HG03521 (cell line): ENCODE measurements around the gene L1TD1.
"Not testable (repeated sequence)": the region's sequence is repeated elsewhere in the genome, so short reads cannot be mapped to it uniquely, and the experiment has no call there.

Experiments
- ATAC-seq: cut with Tn5 transposase; IDR thresholded peaks from one replicate; pipeline ENCODE4 v1.9.1; 2021; ENCODE audit warnings: mild to moderate bottlenecking, moderate library complexity; ENCODE audit not compliant: unreplicated experiment

Gene L1TD1

DNA sequence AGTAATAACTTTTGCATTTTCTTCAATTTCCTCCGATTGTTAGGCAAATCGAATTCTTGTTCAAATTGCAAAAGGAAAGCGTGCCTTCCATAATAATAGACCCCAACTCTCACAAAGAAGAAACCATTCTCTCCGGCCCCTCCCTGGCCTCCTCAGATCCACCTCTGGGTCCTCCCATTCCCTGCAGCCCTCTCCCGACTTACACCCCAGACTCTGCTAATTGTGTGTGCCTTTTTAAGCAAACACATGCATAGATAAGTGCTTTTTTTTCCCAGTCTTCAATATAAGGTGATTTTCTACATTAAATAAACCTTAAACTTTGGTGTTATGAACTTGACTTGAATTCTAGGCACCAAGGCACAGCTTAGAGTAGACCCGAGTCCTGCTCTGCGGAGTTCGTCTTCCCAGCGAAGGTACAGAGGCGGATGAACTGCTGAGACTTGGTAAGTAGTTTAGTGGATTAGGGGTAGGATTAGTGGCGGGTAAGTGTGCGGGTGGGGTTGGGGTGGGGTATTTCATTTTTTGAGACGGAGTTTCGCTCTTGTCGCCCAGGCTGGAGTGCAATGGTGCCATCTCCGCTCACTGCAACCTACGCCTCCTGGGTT, 1.5 kb downstream of the L1TD1 start:
- ATAC-seq, result no peak

DNA sequence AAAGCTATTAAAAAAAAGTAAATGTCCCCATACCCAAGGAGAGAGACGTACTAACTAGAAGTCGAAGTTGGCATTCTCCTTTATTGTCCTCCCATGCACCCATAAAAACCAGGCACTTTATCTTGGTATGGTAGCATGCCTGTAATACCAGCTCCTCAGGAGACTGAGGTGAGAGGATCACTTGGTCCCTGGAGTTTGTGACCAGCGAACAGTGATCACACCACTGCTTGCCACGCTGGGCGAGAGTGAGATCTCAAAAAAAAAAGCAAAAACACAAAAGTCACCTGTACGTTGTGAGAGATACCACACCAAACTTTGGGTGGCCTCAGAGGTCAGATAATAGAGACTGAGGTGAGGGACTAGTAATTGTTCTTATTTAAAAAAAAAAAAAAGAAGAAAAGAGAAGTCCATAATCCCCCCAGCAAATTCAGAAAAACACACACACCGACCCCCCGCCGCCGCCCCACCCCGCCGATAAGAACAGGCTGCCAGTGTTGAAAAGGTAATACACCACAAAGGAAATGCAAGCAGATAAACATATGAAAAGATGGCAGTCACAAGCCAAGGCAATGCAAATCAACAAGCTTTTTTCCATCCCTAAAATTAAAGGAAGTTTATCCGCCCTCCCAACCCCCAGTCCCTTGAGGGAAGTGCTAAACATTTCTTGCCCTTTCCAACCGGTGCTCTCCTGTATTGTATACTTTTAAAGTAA, 3.6 kb downstream of the L1TD1 start:
- no peak for ATAC-seq

DNA sequence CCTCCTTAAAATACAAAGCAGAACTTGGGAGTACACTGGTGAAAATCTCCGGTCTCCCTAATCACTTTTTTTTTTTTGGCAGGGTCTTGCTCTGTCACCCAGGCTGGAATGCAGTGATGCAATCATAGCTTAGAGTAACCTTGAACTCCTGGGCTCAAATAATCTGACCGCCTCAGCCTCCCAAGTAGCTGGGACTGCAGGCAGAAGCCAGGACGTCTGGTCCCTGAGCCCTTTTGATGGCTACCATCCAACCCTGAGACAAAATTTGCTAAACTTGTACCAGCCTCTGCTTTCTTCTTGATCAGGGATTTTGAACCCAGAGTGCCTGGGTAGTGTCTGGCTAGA, 4.1 kb downstream of the L1TD1 start:
- no peak for ATAC-seq

DNA sequence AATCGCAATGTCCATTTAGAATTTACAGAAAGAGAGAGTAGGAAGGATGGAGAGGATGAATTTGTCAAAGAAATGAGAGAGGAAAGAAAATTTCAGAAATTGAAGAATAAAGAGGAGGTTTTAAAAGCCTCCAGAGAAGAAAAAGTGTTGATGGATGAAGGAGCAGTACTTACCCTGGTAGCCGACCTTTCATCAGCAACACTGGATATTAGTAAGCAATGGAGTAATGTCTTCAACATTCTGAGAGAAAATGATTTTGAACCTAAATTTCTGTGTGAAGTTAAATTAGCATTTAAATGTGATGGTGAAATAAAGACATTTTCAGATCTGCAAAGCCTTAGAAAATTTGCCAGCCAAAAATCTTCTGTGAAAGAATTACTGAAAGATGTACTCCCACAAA, 12.5 kb downstream of the L1TD1 start:
- ATAC-seq, result no peak

DNA sequence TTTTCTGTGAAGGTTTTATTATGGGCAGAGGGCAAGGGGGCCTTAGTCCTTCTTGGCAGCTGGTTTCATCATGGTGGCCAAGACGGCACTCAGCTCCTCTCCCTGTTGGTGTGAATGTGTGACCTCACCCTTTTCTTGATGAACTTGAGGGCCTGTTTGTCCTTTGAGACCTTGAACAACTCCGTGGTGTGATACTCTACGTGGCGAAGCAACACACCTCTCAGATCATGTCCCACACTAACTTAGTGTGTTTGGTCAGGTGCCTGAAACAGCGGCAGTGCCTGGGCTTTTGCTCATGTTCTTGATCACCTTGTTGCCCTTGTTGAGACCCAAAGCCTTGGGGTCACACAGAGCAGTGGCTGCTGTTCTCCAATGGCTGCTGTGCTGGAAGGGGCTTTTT, 13.4 kb downstream of the L1TD1 start:
- no peak for ATAC-seq

DNA sequence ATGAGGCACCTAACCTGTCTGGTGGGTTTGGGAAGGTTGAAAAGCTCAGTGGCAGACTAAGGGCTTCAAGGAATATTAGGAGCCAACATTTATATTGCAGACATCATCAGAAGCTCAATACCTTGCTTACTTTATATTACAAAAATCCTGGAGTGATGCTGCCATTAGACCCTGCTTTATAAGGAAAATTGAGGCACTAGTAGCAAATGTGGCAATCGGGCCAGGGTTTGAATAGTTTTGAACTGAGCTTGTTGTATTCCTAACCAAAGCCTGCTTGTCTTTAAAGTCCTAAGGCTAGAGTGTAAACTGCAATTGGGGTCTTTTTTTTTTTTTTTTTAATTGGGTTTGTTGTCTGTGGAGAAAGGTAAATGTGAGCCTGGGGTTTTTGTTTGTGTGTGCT, 14.3 kb downstream of the L1TD1 start:
- no peak for ATAC-seq

DNA sequence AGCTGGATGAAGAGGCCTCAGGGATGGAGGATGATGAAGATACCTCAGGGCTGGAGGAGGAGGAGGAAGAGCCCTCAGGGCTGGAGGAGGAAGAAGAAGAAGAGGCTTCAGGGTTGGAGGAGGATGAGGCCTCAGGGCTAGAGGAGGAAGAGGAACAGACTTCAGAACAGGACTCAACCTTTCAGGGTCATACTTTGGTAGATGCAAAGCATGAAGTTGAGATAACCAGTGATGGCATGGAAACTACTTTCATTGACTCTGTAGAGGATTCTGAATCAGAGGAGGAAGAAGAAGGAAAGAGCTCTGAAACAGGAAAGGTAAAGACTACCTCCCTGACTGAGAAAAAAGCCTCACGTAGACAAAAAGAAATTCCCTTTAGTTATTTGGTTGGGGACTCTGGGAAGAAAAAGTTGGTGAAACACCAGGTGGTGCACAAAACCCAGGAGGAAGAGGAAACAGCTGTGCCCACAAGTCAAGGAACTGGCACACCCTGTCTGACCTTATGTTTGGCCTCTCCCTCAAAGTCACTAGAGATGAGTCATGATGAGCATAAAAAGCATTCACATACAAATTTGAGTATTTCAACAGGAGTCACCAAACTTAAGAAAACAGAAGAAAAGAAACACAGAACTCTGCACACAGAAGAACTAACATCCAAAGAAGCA, 15.4 kb downstream of the L1TD1 start:
- no peak for ATAC-seq

DNA sequence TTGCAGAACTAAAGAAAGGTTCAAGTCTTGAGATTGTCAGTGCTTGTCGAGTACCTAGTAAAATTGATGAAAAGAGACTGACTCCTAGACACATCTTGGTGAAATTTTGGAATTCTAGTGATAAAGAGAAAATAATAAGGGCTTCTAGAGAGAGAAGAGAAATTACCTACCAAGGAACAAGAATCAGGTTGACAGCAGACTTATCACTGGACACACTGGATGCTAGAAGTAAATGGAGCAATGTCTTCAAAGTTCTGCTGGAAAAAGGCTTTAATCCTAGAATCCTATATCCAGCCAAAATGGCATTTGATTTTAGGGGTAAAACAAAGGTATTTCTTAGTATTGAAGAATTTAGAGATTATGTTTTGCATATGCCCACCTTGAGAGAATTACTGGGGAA, 16.3 kb downstream of the L1TD1 start:
- ATAC-seq, result no peak

DNA sequence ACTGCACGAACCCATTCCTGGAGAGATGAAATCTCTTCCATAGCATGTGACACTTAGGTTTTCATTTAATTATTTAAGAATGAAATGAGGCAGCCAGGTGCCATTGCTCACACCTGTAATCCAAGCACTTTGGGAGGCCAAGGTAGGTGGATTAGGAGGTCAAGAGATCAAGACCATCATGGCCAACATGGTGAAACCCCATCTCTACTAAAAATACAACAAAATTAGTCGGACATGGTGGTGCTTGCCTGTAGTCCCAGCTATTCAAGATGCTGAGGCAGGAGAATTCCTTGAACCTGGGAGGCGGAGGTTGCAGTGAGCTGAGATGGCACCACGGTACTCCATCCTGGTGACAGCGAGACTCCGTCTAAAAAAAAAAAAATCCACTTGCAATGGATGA, 17.8 kb downstream of the L1TD1 start:
- ATAC-seq, result no peak

DNA sequence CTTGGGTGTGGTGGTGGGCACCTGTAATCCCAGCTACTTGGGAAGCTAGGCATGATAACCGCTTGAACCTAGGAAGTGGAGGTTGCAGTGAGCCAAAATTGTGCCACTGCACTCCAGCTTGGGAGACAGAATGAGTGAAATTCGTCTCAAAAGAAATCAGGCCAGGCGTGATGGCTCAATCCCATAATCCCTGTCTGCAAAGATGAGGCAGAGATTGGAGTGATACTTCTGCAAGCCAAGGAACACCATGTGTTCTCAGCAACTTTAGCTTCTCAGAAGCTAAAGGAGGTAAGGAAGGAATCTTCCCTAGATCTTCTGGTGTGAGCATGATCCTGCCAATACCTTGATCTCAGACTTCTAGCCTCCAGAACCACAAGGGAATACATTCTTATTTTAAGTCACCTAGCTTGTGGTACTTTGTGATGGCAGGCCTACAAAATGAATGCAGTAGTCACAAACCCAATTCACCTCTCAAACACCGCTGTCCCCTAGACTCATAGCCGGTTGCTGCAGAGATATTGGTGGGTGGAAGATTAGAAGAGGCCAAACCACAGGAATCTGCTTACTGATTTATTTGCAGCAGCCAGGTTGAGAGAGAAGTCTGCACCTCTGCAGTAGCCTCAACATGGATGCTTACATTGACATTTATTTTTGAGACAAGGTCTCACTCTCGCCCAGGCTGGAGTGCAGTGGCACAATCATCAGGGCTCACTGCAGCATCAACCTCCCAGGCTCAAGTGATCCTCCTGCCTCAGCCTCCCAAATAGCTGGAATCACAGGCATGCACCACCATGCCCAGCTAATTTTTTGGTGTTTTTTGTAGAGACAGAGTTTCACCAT, 18.6 kb downstream of the L1TD1 start:
- ATAC-seq, result no peak

DNA sequence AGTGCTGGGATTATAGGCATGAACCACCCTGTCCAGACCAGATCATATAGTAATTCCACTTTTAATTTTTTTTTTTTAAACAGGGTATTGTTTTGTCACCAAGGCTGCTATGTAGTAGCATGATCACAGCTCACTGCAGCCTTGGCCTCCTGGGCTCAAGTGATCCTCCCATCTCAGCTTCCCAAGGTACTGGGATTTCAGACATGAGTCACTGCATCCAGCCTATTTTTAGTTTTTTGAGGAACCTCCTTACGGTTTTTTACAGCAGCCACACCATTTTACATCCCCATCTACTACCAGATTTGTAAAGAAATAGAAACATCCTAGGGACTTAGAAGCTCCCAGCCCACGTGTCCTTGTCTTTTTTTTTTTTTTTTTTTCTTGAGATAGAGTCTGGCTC, 24.0 kb downstream of the L1TD1 start:
- ATAC-seq, result no peak

DNA sequence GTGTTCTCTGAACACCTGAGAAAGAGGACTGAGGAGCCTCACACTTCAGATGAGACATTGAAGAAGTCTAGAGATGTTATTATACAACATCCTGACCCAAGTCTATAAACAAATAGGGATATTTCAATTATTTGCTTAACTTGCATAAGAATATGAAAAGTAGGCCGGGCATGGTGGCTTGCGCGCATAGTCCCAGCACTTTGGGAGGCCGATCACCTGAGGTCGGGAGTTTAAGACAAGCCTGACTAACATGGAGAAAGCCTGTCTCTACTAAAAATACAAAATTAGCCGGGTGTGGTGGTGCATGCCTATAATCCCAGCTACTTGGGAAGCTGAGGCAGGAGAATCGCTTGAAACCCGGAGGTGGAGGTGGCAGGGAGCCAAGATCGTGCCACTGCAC, 25.8 kb downstream of the L1TD1 start:
- ATAC-seq, result not testable (repeated sequence)

DNA sequence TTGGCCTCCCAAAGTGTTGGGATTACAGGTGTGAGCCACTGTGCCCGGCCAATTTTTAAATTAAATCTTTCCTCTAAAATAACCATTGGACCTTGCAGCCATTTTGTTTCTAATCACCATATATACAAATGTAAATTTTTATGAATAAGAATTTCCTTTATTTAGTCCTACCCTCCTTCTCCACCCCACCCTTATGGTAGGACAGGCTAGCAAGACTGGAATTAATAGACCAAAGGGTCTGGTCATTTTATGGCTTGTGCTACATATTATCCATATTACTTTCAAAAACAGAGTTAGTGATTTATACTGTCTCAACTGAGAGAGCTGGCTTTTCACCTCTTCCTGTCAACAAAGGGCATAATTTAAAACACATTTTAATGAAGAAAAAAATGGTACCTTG, 26.5 kb downstream of the L1TD1 start:
- no peak for ATAC-seq

DNA sequence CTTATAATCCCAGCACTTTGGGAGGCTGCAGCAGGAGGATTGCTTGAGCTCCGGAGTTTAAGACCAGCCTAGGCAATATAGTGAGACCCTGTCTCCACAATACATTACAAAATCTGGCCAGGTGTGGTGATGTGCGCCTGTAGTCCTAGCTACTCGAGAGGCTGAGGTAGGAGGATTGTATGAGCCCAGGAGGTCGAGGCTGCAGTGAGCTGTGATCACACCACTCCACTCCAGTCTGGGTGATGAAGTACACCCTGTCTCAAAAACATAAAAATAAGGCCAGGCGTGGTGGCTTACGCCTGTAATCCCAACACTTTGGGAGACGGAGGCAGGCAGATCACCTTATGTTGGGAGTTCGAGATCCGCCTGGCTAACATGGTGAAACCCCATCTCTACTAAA, 27.7 kb downstream of the L1TD1 start:
- ATAC-seq, result no peak

DNA sequence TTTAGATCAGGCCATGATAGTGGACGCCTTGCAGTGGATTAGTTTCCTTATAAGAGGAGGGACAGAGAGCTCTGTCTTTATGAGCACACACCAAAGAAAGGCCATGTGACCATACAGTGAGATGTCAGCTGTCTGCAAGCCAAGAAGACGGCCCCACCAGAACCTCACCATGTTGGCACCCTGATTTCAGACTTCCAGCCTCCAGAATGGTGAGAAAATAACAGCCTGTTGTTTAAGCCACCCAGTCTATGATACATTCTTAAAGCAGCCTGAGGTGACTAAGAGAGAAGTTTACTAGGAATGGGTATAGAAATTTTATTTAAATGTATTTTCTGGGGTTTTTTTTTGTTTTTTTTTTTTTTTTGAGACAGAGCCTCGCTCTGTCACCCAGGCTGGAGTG, 29.5 kb downstream of the L1TD1 start:
- no peak for ATAC-seq

DNA sequence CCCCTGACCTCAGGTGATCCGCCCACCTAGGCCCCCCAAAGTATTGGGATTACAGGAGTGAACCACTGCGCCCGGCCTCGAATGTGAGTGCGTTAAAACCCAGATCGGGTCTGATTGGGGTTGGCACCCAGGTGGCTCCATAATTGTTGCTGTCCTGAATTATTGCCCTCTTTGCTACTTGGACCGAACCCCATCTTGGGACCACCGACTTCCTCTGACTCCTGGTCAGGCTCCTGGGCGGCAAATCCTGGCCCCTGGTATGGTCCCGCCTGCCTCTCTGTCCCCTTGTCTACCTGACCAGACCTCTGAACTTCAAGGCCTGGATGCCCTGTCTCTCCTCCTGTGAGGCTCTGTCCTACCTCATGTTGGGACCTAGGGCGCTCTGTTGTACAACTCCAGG, 32.8 kb downstream of the L1TD1 start:
- no peak for ATAC-seq

DNA sequence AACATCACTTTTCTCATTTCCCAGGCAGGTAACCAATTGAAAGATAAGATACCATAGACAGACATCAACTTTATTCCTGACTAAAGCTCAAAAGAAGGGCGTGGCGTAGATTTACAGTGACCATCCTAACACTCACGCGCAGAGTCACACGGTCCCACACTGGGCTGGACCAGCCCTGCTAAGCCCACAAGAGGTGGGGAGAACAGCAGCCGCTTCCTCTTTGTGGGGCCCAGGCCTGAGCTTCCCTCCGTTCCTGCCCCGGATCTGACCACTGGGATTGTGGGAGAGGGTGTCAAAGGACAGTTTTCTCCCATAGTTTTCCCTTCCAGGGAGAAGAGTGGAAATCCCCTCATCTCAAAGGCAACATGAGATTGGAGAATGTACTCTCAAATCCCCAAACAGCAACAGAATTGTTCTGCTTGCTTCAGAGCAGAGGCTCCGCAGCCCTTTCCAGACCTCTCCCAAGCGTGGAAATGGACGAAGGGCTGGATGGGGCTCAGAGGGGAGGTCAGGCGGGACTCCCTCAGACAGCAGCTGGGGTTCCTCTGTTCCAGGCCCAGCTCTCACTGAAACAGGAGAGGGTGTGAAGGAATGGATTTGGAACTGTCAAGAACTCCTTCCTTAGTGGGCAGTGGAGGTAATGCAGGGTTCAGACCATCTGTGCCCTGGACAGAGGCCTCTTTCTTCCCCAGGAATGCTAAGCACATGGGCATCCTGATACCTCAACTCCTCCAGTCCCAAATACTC, 33.7 kb downstream of the L1TD1 start:
- ATAC-seq, result no peak

DNA sequence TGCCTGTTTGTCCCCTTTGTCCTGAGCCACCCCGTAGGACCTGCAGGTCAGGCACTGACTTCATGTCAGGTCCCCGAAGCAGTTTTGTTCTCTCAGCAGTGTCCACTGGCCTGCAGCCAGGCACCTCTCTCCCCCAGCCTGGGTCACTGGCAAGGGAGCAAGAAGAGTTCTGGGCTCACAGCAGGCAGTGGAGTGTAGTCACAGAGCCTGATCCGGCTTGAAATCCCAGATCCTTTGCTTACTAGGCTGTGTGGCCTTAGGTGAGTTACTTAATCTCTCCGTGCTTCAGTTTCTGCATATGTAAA, 34.2 kb downstream of the L1TD1 start:
- ATAC-seq, result no peak

DNA sequence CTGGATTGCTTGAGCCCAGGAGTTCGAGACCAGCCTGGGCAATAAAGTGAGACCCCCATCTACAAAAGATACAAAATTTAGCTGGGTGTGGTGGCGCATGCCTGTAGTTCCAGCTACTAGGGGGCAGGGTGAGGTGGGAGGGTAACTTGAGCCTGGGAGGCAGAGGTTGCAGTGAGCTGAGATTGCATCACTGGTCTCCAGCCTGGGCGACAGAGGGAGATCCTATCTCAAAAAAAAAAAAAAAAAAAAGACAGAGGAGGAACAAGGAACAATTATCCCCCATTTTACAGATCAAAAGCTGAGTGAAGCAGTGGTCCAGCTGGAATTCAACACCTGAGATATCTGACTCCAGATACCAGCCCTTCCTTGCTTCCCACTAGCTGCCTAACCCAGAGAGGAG, 34.8 kb downstream of the L1TD1 start:
- no peak for ATAC-seq

DNA sequence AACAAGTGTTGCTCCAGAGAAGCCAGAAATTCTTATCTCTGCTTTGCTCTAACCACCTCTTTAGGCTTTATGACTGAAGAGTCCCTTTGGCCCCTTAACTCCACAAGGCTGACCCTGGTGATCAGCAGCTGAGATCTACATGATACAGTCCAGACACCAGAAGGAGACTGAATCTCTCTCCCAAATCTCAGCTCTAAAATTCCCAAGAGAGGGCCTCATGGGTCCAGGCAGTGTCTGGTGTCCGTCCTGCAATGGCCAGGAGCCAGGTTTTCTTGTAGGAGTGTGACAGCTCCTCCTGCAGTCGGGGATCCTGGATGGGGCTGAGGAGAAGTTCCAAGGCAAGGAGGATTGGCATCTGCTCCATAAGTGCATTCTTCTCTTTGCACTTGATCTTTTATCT, 35.3 kb downstream of the L1TD1 start:
- ATAC-seq, result no peak

DNA sequence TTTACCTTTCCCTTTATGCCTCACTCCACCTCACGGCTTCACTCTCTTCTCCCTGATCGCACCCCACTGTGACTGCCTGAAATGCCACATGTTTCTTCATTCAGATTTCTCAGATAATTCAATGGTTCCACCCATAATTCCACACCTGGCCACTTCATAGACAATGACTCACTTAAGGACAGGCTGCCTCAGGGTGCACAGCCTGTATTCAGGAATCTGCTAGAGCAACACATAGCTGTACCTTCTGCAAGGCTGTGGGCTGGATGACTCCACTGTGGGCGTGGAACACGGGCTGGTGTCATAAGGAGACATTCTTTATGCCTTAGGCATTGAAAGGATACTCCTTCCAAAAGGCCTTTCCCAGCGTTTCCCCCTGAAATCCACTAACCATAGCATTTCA, 36.1 kb downstream of the L1TD1 start:
- ATAC-seq, result no peak
